ENCODE results near the gene CDH6.

GRCh38 chr5:31365776-31366175 lies 172.3 kb downstream of the CDH6 start:
- no peak for TF ChIP-seq CTCF (IDR thresholded peaks at IDR 0.05; ENCODE audit: insufficient read depth, low read depth, low read length)
- TF ChIP-seq EZH2 (IDR thresholded peaks at IDR 0.05; ENCODE audit: insufficient read depth, low read length) = no peak
